GM12874 (cell line): ENCODE measurements around the gene BMAL1.

Experiments
- CTCF ChIP-seq: IDR thresholded peaks from 2 replicates; pipeline ENCODE4 v1.5.1; 2011; ENCODE audit warnings: low read depth, mild to moderate bottlenecking, control low read depth, low read length, moderate library complexity; ENCODE audit not compliant: insufficient read depth

BMAL1 gene

GRCh38 chr11:13303668-13304649 lies 26.4 kb downstream of the BMAL1 start:
- no peak for TF ChIP-seq CTCF

- no peak for TF ChIP-seq CTCF
Observed at GRCh38 chr11:13304655-13305335, 27.2 kb downstream of the BMAL1 start.

- no peak for TF ChIP-seq CTCF
Observed at GRCh38 chr11:13308704-13309103, 31.1 kb downstream of the BMAL1 start.

- TF ChIP-seq CTCF, result no peak
Observed at GRCh38 chr11:13309156-13309555, 31.6 kb downstream of the BMAL1 start.

- TF ChIP-seq CTCF, result no peak
Observed at GRCh38 chr11:13310443-13310842, 32.9 kb downstream of the BMAL1 start.

- TF ChIP-seq CTCF, result no peak
Observed at GRCh38 chr11:13311570-13311969, 34.0 kb downstream of the BMAL1 start.

GRCh38 chr11:13313005-13313819 lies 35.6 kb downstream of the BMAL1 start:
- no peak for TF ChIP-seq CTCF
